Adrenal gland (tissue), 19 donors: ENCODE results near the gene KRTAP5-2. TPM values are rescaled to one million over a fixed set of nuclear protein-coding genes. Genes with fewer than 3 reads are reported as not detected.
"Not testable (repeated sequence)": the region's sequence is repeated elsewhere in the genome, so short reads cannot be mapped to it uniquely, and the experiment has no call there.

ENCODE experiments used
- DNase-seq, 7 donors: peaks; one replicate each; pipeline ENCODE4 v3.0.0-alpha.2; 2019 to 2020
- H3K27ac ChIP-seq, 5 donors: fragments of 200-600 bp; sonication (generic) in 4 of 5; 1 replicate in 3 of 5; 2 replicates in 2 of 5; pipeline versions ENCODE4 v1.5.1 to v1.8.0; 2016 to 2020; ENCODE audit warnings: mild to moderate bottlenecking in 1 of 5
- H3K27me3 ChIP-seq: fragments of 200-600 bp; 2 replicates; pipeline ENCODE4 v1.8.0; 2021
- H3K36me3 ChIP-seq, 2 donors: fragments of 200-600 bp; replicated peaks in 1 of 2; 1 replicate in 1 of 2; 2 replicates in 1 of 2; pipeline versions ENCODE4 v1.5.1 to v1.8.0; 2018 to 2022
- H3K4me1 ChIP-seq, 2 donors: fragments of 200-600 bp; replicated peaks in 1 of 2; 1 replicate in 1 of 2; 2 replicates in 1 of 2; pipeline versions ENCODE4 v1.5.1 to v1.8.0; 2018 to 2021
- H3K4me3 ChIP-seq, 4 donors: fragments of 200-600 bp; sonication (generic) in 3 of 4; one replicate each; pipeline ENCODE4 v1.5.1; 2016 to 2018
- H3K9me3 ChIP-seq, 3 donors: fragments of 200-600 bp; sonication (generic) in 1 of 3; replicated peaks in 1 of 3; 1 replicate in 2 of 3; 2 replicates in 1 of 3; pipeline versions ENCODE4 v1.5.1 to v1.8.0; 2016 to 2021
- POLR2A ChIP-seq, 2 donors: fragments of 450-650 bp; IDR thresholded peaks; one replicate each; pipeline ENCODE4 v1.6.1; 2017; ENCODE audit warnings: antibody characterized with exemption in 2 of 2, mild to moderate bottlenecking in 2 of 2, moderate library complexity in 1 of 2
- WGBS, 4 donors: extraction: QIAGEN DNeasy Blood & Tissue Kit in 2 of 4; methylation state at CpG; one replicate each; pipeline versions ENCODE4 v1.1.5 to v1.1.7; 2013 to 2017; 5-methylcytosine and 5-hydroxymethylcytosine counted together
- intact Hi-C, 2 donors: fragments of 100-400 bp; cut with DNase I; formaldehyde crosslinking; loops; one replicate each; pipeline versions ENCODE4 v1.14.1 to v1.15.0; 2022 to 2023
- long read RNA-seq, 10 donors: library from polyadenylated mRNA in 3 of 10; unstranded in 2 of 10; stranded (forward) in 1 of 10; transcript quantifications; one replicate each; pipeline ENCODE4 v2.0.0 and lab custom pipeline, GENCODE V29; 2021 to 2026
- polyA plus RNA-seq, 3 donors: library from polyadenylated mRNA; stranded (reverse); fragments of 200-250 nt in 2 of 3; fragments of 350-450 nt in 1 of 3; fragmentation: Illumina TruSeq in 1 of 3; extraction: RNeasy Lipid Tissue Mini Kit (QIAGEN cat#74804) in 1 of 3; gene quantifications; one replicate each; pipeline ENCODE4 v1.2.3, GENCODE V29; 2013 to 2014
- total RNA-seq, 9 donors: library from RNA; depleted of rRNA in 4 of 9; stranded (reverse); fragments of >200 nt in 4 of 9; fragments of 120-200 nt in 1 of 9; fragmentation: NEBNext Ultra II Directional in 1 of 9; extraction: Animal tissue kit (Norgen Biotek cat#: 25700) in 1 of 9; gene quantifications; one replicate each; pipeline versions ENCODE4 v1.1.0 to v1.2.4, GENCODE V29; 2013 to 2023
- TF ChIP-seq, protein P1 (sequence below), 6 experiments: fragments of 450-650 bp in 4 of 6; fragments of 200-600 bp in 2 of 6; sonication (generic) in 1 of 6; IDR thresholded peaks; 1 replicate in 5 of 6; 2 replicates in 1 of 6; pipeline versions ENCODE4 v1.5.1 to v1.8.0; 2016 to 2021; ENCODE audit warnings: antibody characterized with exemption in 6 of 6, mild to moderate bottlenecking in 2 of 6, moderate library complexity in 1 of 6
- donor health status: healthy with polysubstance abuse.
- donor health status: Bipolar disorder and iron deficiency.
- donor health status: DM: yes; HTN: yes; CAD: no.
- donor health status: DM: no; HTN: no; CAD: no.
- donor health status: DM: no; HTN: no; CAD: no.
- donor health status: DM: yes; HTN: yes; CAD: no.

The KRTAP5-2 gene, protein sequence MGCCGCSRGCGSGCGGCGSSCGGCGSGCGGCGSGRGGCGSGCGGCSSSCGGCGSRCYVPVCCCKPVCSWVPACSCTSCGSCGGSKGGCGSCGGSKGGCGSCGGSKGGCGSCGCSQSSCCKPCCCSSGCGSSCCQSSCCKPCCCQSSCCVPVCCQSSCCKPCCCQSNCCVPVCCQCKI
- total RNA-seq (not detected), polyA plus RNA-seq (not detected)
- long read RNA-seq, donor 1, result 0 reads
- long read RNA-seq, donor 2, result 0 reads
- long read RNA-seq, donor 3, result 0 reads
- long read RNA-seq, donor 4, result 0 reads
- long read RNA-seq, donor 5, result 0 reads
- long read RNA-seq, donor 6, result 0 reads
- long read RNA-seq, donor 7, result 0 reads
- long read RNA-seq, donor 8, result 0 reads
- long read RNA-seq, donor 9, result 0 reads
- long read RNA-seq, donor 10, result 0 reads

GRCh38 chr11:1597994-1598380, at the start of gene KRTAP5-2:
Gene KRTAP5-2 (minus strand): TSS chr11:1598294. CDS start chr11:1598250, 44 bp downstream.
- TF ChIP-seq, protein P1, sequence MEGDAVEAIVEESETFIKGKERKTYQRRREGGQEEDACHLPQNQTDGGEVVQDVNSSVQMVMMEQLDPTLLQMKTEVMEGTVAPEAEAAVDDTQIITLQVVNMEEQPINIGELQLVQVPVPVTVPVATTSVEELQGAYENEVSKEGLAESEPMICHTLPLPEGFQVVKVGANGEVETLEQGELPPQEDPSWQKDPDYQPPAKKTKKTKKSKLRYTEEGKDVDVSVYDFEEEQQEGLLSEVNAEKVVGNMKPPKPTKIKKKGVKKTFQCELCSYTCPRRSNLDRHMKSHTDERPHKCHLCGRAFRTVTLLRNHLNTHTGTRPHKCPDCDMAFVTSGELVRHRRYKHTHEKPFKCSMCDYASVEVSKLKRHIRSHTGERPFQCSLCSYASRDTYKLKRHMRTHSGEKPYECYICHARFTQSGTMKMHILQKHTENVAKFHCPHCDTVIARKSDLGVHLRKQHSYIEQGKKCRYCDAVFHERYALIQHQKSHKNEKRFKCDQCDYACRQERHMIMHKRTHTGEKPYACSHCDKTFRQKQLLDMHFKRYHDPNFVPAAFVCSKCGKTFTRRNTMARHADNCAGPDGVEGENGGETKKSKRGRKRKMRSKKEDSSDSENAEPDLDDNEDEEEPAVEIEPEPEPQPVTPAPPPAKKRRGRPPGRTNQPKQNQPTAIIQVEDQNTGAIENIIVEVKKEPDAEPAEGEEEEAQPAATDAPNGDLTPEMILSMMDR (IDR thresholded peaks at IDR 0.05), result no peak
- TF ChIP-seq POLR2A (IDR thresholded peaks at IDR 0.05), result no peak
- 20 to 58% (median 46%) methylated on average over 1 to 4 of the region's 4 CpGs; no CpG with 5 or more reads in 1 of the 4 donors for WGBS, 4 donors
- Histone ChIP-seq H3K27me3 (peaks cover 17% of the 10 kb centered on the region), H3K4me1 (no peaks in the 10 kb centered on the region), H3K27ac (no peak within 1 kb of the TSS), H3K9me3 (no peaks in the 10 kb centered on the region), H3K4me3 (no peak within 1 kb of the TSS), H3K36me3 (no peaks in the 10 kb centered on the region)
- DNase-seq, result no peak
- intact Hi-C loops, result no loop called here

DNA sequence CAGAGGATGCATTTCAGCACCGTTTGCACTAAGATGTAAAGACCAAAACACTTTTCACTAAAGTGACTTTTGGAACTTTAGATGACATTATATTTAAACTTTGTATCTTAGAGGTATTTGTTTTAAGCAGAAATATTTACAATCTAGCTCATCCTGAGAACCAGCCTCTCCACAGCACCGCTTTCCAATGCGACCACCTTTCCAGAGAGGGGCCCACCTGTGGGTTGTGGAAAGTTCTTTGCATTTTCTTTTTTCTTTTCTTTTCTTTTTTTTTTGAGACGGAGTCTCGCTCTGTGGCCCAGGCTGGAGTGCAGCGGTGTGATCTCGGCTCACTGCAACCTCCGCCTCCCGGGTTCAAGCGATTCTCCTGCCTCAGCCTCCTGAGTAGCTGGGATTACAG, 48.4 kb upstream of the KRTAP5-2 start:
- H3K4me1 ChIP-seq, H3K9me3 ChIP-seq, H3K4me3 ChIP-seq, H3K27me3 ChIP-seq, H3K36me3 ChIP-seq, DNase-seq, H3K27ac ChIP-seq: not testable (repeated sequence)
- intact Hi-C loops, result loop anchor here in 1 of 2 donors (10.0 kb wide), 1 partner anchor 508 kb away; no protein-coding TSS in a partner anchor
- WGBS, 4 donors, result 78 to 92% (median 91%) methylated on average over 10 of the region's 10 CpGs

DNA sequence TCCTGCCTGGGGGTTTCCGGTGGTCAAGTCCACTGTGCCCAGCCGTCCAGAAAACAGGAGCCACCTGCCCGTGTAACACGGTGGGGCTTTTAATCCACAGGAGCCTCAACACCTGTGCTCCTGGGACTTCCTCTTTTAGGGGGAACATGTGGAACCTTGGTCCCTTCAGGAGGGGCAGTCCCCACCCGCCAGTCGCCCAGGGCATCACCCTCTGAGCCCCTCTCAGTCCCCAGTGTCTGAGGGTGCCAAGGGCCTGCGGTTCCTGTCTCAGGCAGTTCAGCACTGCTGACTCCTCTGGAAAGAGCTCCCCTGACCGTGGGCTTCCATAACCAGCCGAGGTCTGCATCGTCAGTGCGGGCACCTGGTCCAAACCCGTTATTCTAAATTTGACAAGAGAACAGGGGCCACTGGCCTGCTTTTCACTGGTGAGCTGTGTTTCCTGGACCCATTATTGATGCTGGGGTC, 47.3 kb upstream of the KRTAP5-2 start:
- no peaks in the 10 kb centered on the region for H3K27me3 ChIP-seq
- intact Hi-C loops, result loop anchor here in 1 of 2 donors (10.0 kb wide), 1 partner anchor 509 kb away; no protein-coding TSS in a partner anchor
- H3K4me1 ChIP-seq, result no peaks in the 10 kb centered on the region
- 72 to 85% (median 74%) methylated on average over 8 to 12 of the region's 12 CpGs for WGBS, 4 donors
- H3K4me3 ChIP-seq, result no peak overlapping the region
- DNase-seq, result no peak
- TF ChIP-seq, protein P1 (IDR thresholded peaks at IDR 0.05), result no peak
- TF ChIP-seq POLR2A (IDR thresholded peaks at IDR 0.05), result no peak
- no peak overlapping the region for H3K27ac ChIP-seq
- no peaks in the 10 kb centered on the region for H3K36me3 ChIP-seq
- no peaks in the 10 kb centered on the region for H3K9me3 ChIP-seq

GRCh38 chr11:1644601-1645356, 46.7 kb upstream of the KRTAP5-2 start:
- Histone ChIP-seq H3K36me3 (no peaks in the 10 kb centered on the region), H3K4me1 (no peaks in the 10 kb centered on the region), H3K27ac (no peak overlapping the region), H3K9me3 (no peaks in the 10 kb centered on the region), H3K27me3 (peaks cover 3% of the 10 kb centered on the region), H3K4me3 (no peak overlapping the region)
- DNase-seq, result no peak
- WGBS, 4 donors, result 79 to 86% (median 81%) methylated on average over 17 to 20 of the region's 20 CpGs
- intact Hi-C loops, result loop anchor here in 1 of 2 donors (10.0 kb wide), 1 partner anchor 510 kb away; no protein-coding TSS in a partner anchor
- no peak for TF ChIP-seq POLR2A (IDR thresholded peaks at IDR 0.05)
- TF ChIP-seq, protein P1 (IDR thresholded peaks at IDR 0.05), result no peak
